ENCODE data around the gene F10.

DNA sequence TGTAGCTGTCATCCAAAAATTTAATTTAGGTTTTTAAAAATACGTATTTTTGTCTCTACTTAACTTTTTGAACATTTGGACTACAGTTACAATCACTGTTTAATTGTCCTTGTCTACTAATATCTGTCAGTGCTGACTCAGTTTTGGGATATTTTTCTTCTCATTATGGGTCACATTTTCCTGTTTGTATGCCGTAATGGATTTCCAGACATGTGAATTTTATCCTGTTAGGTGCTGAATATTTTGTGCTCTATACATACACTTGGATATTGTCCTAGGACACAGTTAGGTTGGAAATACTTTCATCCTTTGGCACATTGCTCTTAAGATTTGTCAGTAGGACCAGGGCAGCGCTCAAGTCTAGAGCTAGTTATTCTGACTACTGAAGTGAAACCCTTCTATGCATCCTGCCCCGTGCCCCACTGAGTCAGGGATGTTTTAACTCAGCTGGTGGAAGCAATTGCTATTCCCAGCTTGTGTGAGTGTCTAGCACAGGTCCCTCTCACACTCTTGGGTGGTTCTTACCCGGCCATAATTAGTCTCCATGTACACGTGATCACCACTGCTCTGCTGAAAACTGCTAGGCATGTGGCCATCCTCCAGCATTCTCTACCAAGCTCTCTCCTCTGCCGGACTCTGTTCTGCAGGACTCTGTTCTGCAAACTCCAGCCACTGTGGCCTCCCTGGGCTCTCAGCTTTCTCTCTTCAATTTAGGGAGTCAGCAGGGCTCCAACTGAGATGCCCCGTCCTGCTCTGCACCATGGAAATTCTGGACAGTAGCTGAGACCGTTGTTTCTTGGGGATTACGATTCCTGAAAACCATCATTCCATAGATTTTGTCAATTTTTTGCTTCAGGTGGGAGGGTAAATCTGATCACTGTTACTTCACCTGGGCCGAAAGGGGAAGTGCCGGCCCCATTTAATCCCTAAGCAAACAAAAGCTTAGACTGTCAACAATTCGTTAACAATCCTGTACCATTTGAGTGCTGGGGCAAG is 47.0 kb downstream of the F10 start:
- no peak for TF ChIP-seq POLR2AphosphoS5 (IDR thresholded peaks at IDR 0.05)
- TF ChIP-seq, protein P1, sequence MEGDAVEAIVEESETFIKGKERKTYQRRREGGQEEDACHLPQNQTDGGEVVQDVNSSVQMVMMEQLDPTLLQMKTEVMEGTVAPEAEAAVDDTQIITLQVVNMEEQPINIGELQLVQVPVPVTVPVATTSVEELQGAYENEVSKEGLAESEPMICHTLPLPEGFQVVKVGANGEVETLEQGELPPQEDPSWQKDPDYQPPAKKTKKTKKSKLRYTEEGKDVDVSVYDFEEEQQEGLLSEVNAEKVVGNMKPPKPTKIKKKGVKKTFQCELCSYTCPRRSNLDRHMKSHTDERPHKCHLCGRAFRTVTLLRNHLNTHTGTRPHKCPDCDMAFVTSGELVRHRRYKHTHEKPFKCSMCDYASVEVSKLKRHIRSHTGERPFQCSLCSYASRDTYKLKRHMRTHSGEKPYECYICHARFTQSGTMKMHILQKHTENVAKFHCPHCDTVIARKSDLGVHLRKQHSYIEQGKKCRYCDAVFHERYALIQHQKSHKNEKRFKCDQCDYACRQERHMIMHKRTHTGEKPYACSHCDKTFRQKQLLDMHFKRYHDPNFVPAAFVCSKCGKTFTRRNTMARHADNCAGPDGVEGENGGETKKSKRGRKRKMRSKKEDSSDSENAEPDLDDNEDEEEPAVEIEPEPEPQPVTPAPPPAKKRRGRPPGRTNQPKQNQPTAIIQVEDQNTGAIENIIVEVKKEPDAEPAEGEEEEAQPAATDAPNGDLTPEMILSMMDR (IDR thresholded peaks at IDR 0.05 in 8 of 11, conservative IDR thresholded peaks at IDR 0.05 in 3 of 11): no peak
- no peak for TF ChIP-seq POLR2A (IDR thresholded peaks at IDR 0.05)
